ENCODE measurements around the gene KIAA0232.

DNA sequence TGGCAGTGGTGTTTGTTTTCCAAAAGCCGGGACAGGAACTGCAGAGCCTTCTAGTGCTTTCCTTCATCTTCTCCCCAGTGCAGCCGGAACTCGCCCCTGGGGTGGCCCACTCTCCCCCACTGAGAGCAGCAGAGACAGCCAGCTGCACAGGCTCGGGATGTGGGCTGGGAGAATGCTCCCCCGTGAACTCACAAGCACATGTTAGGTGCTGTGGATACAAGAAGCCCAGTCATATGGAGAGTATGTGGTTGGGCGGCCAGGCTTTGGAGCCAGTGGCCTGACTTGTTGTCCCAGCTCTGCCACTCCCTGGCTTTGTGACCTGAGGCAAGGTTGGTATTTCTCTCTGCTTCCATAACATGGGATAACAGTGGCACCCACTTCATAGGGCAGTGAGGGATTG, 9.4 kb upstream of the KIAA0232 start:
- TF ChIP-seq CTCF (IDR thresholded peaks at IDR 0.05; ENCODE audit: poor library complexity, severe bottlenecking) (no peak), EP300 (conservative IDR thresholded peaks at IDR 0.05; ENCODE audit: poor library complexity, severe bottlenecking) (no peak), RAD21 (conservative IDR thresholded peaks at IDR 0.05) (no peak), POLR2AphosphoS5 (IDR thresholded peaks at IDR 0.05) (no peak), TAF1 (IDR thresholded peaks at IDR 0.05; ENCODE audit: low read depth) (no peak), EZH2 (IDR thresholded peaks at IDR 0.05; ENCODE audit: borderline replicate concordance, insufficient read depth, low read length, poor library complexity, severe bottlenecking) (no peak), SMC3 (conservative IDR thresholded peaks at IDR 0.05; ENCODE audit: poor library complexity) (no peak), MXI1 (conservative IDR thresholded peaks at IDR 0.05; ENCODE audit: poor library complexity, severe bottlenecking) (no peak)
- TF ChIP-seq, protein P1, sequence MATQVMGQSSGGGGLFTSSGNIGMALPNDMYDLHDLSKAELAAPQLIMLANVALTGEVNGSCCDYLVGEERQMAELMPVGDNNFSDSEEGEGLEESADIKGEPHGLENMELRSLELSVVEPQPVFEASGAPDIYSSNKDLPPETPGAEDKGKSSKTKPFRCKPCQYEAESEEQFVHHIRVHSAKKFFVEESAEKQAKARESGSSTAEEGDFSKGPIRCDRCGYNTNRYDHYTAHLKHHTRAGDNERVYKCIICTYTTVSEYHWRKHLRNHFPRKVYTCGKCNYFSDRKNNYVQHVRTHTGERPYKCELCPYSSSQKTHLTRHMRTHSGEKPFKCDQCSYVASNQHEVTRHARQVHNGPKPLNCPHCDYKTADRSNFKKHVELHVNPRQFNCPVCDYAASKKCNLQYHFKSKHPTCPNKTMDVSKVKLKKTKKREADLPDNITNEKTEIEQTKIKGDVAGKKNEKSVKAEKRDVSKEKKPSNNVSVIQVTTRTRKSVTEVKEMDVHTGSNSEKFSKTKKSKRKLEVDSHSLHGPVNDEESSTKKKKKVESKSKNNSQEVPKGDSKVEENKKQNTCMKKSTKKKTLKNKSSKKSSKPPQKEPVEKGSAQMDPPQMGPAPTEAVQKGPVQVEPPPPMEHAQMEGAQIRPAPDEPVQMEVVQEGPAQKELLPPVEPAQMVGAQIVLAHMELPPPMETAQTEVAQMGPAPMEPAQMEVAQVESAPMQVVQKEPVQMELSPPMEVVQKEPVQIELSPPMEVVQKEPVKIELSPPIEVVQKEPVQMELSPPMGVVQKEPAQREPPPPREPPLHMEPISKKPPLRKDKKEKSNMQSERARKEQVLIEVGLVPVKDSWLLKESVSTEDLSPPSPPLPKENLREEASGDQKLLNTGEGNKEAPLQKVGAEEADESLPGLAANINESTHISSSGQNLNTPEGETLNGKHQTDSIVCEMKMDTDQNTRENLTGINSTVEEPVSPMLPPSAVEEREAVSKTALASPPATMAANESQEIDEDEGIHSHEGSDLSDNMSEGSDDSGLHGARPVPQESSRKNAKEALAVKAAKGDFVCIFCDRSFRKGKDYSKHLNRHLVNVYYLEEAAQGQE (IDR thresholded peaks at IDR 0.05; ENCODE audit: borderline replicate concordance) = no peak

All from neural cell (in vitro differentiated cells).